ENCODE results near the gene NUP93. TPM values are rescaled to one million over a fixed set of nuclear protein-coding genes. Genes with fewer than 3 reads are reported as not detected.

NUP93 gene
- polyA plus RNA-seq, 4 donors = 14.1 to 32.1 (median 22.3) TPM

- no peak for DNase-seq
- no peaks in the 10 kb centered on the region for H3K36me3 ChIP-seq (ENCODE audit: control insufficient read depth in 3 of 3, insufficient read depth in 2 of 3, low read depth in 1 of 3, low read length in 3 of 3)
- H3K27me3 ChIP-seq (ENCODE audit: control insufficient read depth in 3 of 3, insufficient read depth in 3 of 3, low read length in 3 of 3) = no peaks in the 10 kb centered on the region
- no peak overlapping the region for H3K27ac ChIP-seq (ENCODE audit: low read depth in 1 of 3, low read length in 2 of 3)
- 92 to 100% (median 94%) methylated on average over 1 of the region's 1 CpG for WGBS, 3 donors
- FAIRE-seq = no peak
- peaks cover 0 to 20% of the 10 kb centered on the region in 2 donors for H3K9me3 ChIP-seq (ENCODE audit: control insufficient read depth in 2 of 2, insufficient read depth in 1 of 2, low read depth in 1 of 2, low read length in 1 of 2)
- H3K4me1 ChIP-seq (ENCODE audit: control insufficient read depth in 3 of 3, insufficient read depth in 2 of 3, low read depth in 1 of 3, low read length in 2 of 3) = no peaks in the 10 kb centered on the region
- H3K4me3 ChIP-seq (ENCODE audit: low read depth in 1 of 3, low read length in 3 of 3) = no peak overlapping the region
Measured at GRCh38 chr16:56700631-56701030, 29.3 kb upstream of the NUP93 start.

GRCh38 chr16:56701534-56701933, 28.4 kb upstream of the NUP93 start:
- Histone ChIP-seq H3K36me3 (ENCODE audit: control insufficient read depth in 3 of 3, insufficient read depth in 2 of 3, low read depth in 1 of 3, low read length in 3 of 3) (no peaks in the 10 kb centered on the region), H3K27ac (ENCODE audit: low read depth in 1 of 3, low read length in 2 of 3) (no peak overlapping the region), H3K4me3 (ENCODE audit: low read depth in 1 of 3, low read length in 3 of 3) (no peak overlapping the region), H3K9me3 (ENCODE audit: control insufficient read depth in 2 of 2, insufficient read depth in 1 of 2, low read depth in 1 of 2, low read length in 1 of 2) (peaks cover 0 to 14% of the 10 kb centered on the region in 2 donors), H3K27me3 (ENCODE audit: control insufficient read depth in 3 of 3, insufficient read depth in 3 of 3, low read length in 3 of 3) (no peaks in the 10 kb centered on the region), H3K4me1 (ENCODE audit: control insufficient read depth in 3 of 3, insufficient read depth in 2 of 3, low read depth in 1 of 3, low read length in 2 of 3) (no peaks in the 10 kb centered on the region)
- DNase-seq (no peak), FAIRE-seq (no peak)
- WGBS, 3 donors = 84 to 91% (median 86%) methylated on average over 7 of the region's 7 CpGs

- FAIRE-seq (no peak), DNase-seq (no peak)
Measured at GRCh38 chr16:56702836-56703235, 27.1 kb upstream of the NUP93 start.

GRCh38 chr16:56708525-56709442, 21.1 kb upstream of the NUP93 start:
- WGBS, 3 donors = 41 to 62% (median 46%) methylated on average over 13 of the region's 13 CpGs
- Histone ChIP-seq H3K4me1 (ENCODE audit: control insufficient read depth in 3 of 3, insufficient read depth in 2 of 3, low read depth in 1 of 3, low read length in 2 of 3) (no peaks in the 10 kb centered on the region), H3K27me3 (ENCODE audit: control insufficient read depth in 3 of 3, insufficient read depth in 3 of 3, low read length in 3 of 3) (peaks cover 0 to 3% (median 0%) of the 10 kb centered on the region in 3 donors), H3K36me3 (ENCODE audit: control insufficient read depth in 3 of 3, insufficient read depth in 2 of 3, low read depth in 1 of 3, low read length in 3 of 3) (no peaks in the 10 kb centered on the region), H3K4me3 (ENCODE audit: low read depth in 1 of 3, low read length in 3 of 3) (no peak overlapping the region), H3K9me3 (ENCODE audit: control insufficient read depth in 2 of 2, insufficient read depth in 1 of 2, low read depth in 1 of 2, low read length in 1 of 2) (peaks cover 0 to 4% of the 10 kb centered on the region in 2 donors), H3K27ac (ENCODE audit: low read depth in 1 of 3, low read length in 2 of 3) (peak overlapping the region in 2 of 3 donors; percentile 7 to 72)
- FAIRE-seq (no peak), DNase-seq (peak in 1 of 2 donors; percentile 38)

More at GRCh38 chr16:56702836-56703235, 27.1 kb upstream of the NUP93 start:
- no peaks in the 10 kb centered on the region for H3K4me1 ChIP-seq (ENCODE audit: control insufficient read depth in 3 of 3, insufficient read depth in 2 of 3, low read depth in 1 of 3, low read length in 2 of 3)
- 85 to 90% (median 90%) methylated on average over 5 of the region's 5 CpGs for WGBS, 3 donors
- H3K9me3 ChIP-seq (ENCODE audit: control insufficient read depth in 2 of 2, insufficient read depth in 1 of 2, low read depth in 1 of 2, low read length in 1 of 2) = peaks cover 0 to 5% of the 10 kb centered on the region in 2 donors
- no peaks in the 10 kb centered on the region for H3K27me3 ChIP-seq (ENCODE audit: control insufficient read depth in 3 of 3, insufficient read depth in 3 of 3, low read length in 3 of 3)
- no peak overlapping the region for H3K27ac ChIP-seq (ENCODE audit: low read depth in 1 of 3, low read length in 2 of 3)
- H3K36me3 ChIP-seq (ENCODE audit: control insufficient read depth in 3 of 3, insufficient read depth in 2 of 3, low read depth in 1 of 3, low read length in 3 of 3) = no peaks in the 10 kb centered on the region
- no peak overlapping the region for H3K4me3 ChIP-seq (ENCODE audit: low read depth in 1 of 3, low read length in 3 of 3)

- H3K9me3 ChIP-seq (ENCODE audit: control insufficient read depth in 2 of 2, insufficient read depth in 1 of 2, low read depth in 1 of 2, low read length in 1 of 2) = peaks cover 0 to 4% of the 10 kb centered on the region in 2 donors
- DNase-seq = no peak
- no peak for FAIRE-seq
- H3K4me3 ChIP-seq (ENCODE audit: low read depth in 1 of 3, low read length in 3 of 3) = no peak overlapping the region
- peaks cover 0 to 3% (median 0%) of the 10 kb centered on the region in 3 donors for H3K27me3 ChIP-seq (ENCODE audit: control insufficient read depth in 3 of 3, insufficient read depth in 3 of 3, low read length in 3 of 3)
- WGBS, 3 donors = 61 to 76% (median 62%) methylated on average over 4 of the region's 4 CpGs
- H3K36me3 ChIP-seq (ENCODE audit: control insufficient read depth in 3 of 3, insufficient read depth in 2 of 3, low read depth in 1 of 3, low read length in 3 of 3) = no peaks in the 10 kb centered on the region
- no peak overlapping the region for H3K27ac ChIP-seq (ENCODE audit: low read depth in 1 of 3, low read length in 2 of 3)
- H3K4me1 ChIP-seq (ENCODE audit: control insufficient read depth in 3 of 3, insufficient read depth in 2 of 3, low read depth in 1 of 3, low read length in 2 of 3) = no peaks in the 10 kb centered on the region
Measured at GRCh38 chr16:56709443-56710040, 20.4 kb upstream of the NUP93 start.

- 70 to 87% (median 87%) methylated on average over 3 of the region's 3 CpGs for WGBS, 3 donors
- no peaks in the 10 kb centered on the region for H3K36me3 ChIP-seq (ENCODE audit: control insufficient read depth in 3 of 3, insufficient read depth in 2 of 3, low read depth in 1 of 3, low read length in 3 of 3)
- H3K4me3 ChIP-seq (ENCODE audit: low read depth in 1 of 3, low read length in 3 of 3) = no peak overlapping the region
- FAIRE-seq = no peak
- H3K4me1 ChIP-seq (ENCODE audit: control insufficient read depth in 3 of 3, insufficient read depth in 2 of 3, low read depth in 1 of 3, low read length in 2 of 3) = no peaks in the 10 kb centered on the region
- peaks cover 0 to 4% of the 10 kb centered on the region in 2 donors for H3K9me3 ChIP-seq (ENCODE audit: control insufficient read depth in 2 of 2, insufficient read depth in 1 of 2, low read depth in 1 of 2, low read length in 1 of 2)
- no peak overlapping the region for H3K27ac ChIP-seq (ENCODE audit: low read depth in 1 of 3, low read length in 2 of 3)
- peaks cover 0 to 3% (median 0%) of the 10 kb centered on the region in 3 donors for H3K27me3 ChIP-seq (ENCODE audit: control insufficient read depth in 3 of 3, insufficient read depth in 3 of 3, low read length in 3 of 3)
- no peak for DNase-seq
Measured at GRCh38 chr16:56710181-56710737, 19.7 kb upstream of the NUP93 start.

GRCh38 chr16:56711862-56712261, 18.1 kb upstream of the NUP93 start:
- Histone ChIP-seq H3K27ac (ENCODE audit: low read depth in 1 of 3, low read length in 2 of 3) (no peak overlapping the region), H3K36me3 (ENCODE audit: control insufficient read depth in 3 of 3, insufficient read depth in 2 of 3, low read depth in 1 of 3, low read length in 3 of 3) (no peaks in the 10 kb centered on the region), H3K4me1 (ENCODE audit: control insufficient read depth in 3 of 3, insufficient read depth in 2 of 3, low read depth in 1 of 3, low read length in 2 of 3) (no peaks in the 10 kb centered on the region), H3K4me3 (ENCODE audit: low read depth in 1 of 3, low read length in 3 of 3) (no peak overlapping the region), H3K27me3 (ENCODE audit: control insufficient read depth in 3 of 3, insufficient read depth in 3 of 3, low read length in 3 of 3) (peaks cover 0 to 3% (median 0%) of the 10 kb centered on the region in 3 donors), H3K9me3 (ENCODE audit: control insufficient read depth in 2 of 2, insufficient read depth in 1 of 2, low read depth in 1 of 2, low read length in 1 of 2) (peaks cover 0 to 4% of the 10 kb centered on the region in 2 donors)
- FAIRE-seq (no peak), DNase-seq (no peak)
- WGBS, 3 donors = 87 to 98% (median 89%) methylated on average over 2 of the region's 2 CpGs

GRCh38 chr16:56713794-56714193, 16.1 kb upstream of the NUP93 start:
- H3K36me3 ChIP-seq (ENCODE audit: control insufficient read depth in 3 of 3, insufficient read depth in 2 of 3, low read depth in 1 of 3, low read length in 3 of 3) = no peaks in the 10 kb centered on the region
- H3K4me1 ChIP-seq (ENCODE audit: control insufficient read depth in 3 of 3, insufficient read depth in 2 of 3, low read depth in 1 of 3, low read length in 2 of 3) = no peaks in the 10 kb centered on the region
- no peak overlapping the region for H3K4me3 ChIP-seq (ENCODE audit: low read depth in 1 of 3, low read length in 3 of 3)
- FAIRE-seq = no peak
- WGBS, 3 donors = 91 to 95% (median 95%) methylated on average over 2 of the region's 2 CpGs
- H3K9me3 ChIP-seq (ENCODE audit: control insufficient read depth in 2 of 2, insufficient read depth in 1 of 2, low read depth in 1 of 2, low read length in 1 of 2) = peaks cover 0 to 4% of the 10 kb centered on the region in 2 donors
- DNase-seq = no peak
- no peak overlapping the region for H3K27ac ChIP-seq (ENCODE audit: low read depth in 1 of 3, low read length in 2 of 3)
- H3K27me3 ChIP-seq (ENCODE audit: control insufficient read depth in 3 of 3, insufficient read depth in 3 of 3, low read length in 3 of 3) = peaks cover 0 to 3% (median 0%) of the 10 kb centered on the region in 3 donors
